K562 (cell line): Measurements from ENCODE around the gene KRTAP12-2.

ENCODE experiments used
- BRF1 ChIP-seq: IDR thresholded peaks from 3 replicates; pipeline ENCODE4 v1.6.1; 2011; ENCODE audit warnings: borderline replicate concordance, mild to moderate bottlenecking; ENCODE audit not compliant: insufficient read length; ENCODE audit errors: extremely low read depth
- CTCF ChIP-seq, 3 experiments: IDR thresholded peaks in 2 of 3; conservative IDR thresholded peaks in 1 of 3; 2 replicates each; pipeline ENCODE4 v1.5.1; 2011 to 2012; ENCODE audit warnings: low read length in 3 of 3, mild to moderate bottlenecking in 3 of 3, control low read depth in 2 of 3, improper control_type of control experiment in 1 of 3, inconsistent platforms in 1 of 3, low read depth in 1 of 3, mixed read lengths in 1 of 3, moderate library complexity in 1 of 3; ENCODE audit not compliant: insufficient read depth in 2 of 3
- FOXP4 ChIP-seq: sonication (generic); formaldehyde crosslinking; IDR thresholded peaks from 2 replicates; pipeline ENCODE4 v1.8.0; 2022; ENCODE audit warnings: mild to moderate bottlenecking, missing genetic modification reagents, borderline replicate concordance
- JUND ChIP-seq, 2 experiments: IDR thresholded peaks; 2 replicates in 1 of 2; 3 replicates in 1 of 2; pipeline ENCODE4 v1.6.1; 2011; ENCODE audit warnings: borderline replicate concordance in 2 of 2, low read depth in 2 of 2, low read length in 2 of 2, improper control_type of control experiment in 1 of 2, missing biosample characterization in 1 of 2, missing genetic modification characterization in 1 of 2, missing genetic modification reagents in 1 of 2
- NR2C2 ChIP-seq, 2 experiments: fragments of 200-800 bp in 1 of 2; sonication (Bioruptor generic) in 1 of 2; sonication (generic) in 1 of 2; formaldehyde crosslinking in 1 of 2; IDR thresholded peaks; 2 replicates each; pipeline versions ENCODE4 v1.6.1 to v1.8.0; 2016 to 2022; ENCODE audit warnings: mild to moderate bottlenecking in 1 of 2, missing compliant biosample characterization in 1 of 2, missing genetic modification characterization in 1 of 2, missing genetic modification reagents in 1 of 2
- POLR2A ChIP-seq: fragments of 450-650 bp; conservative IDR thresholded peaks from 2 replicates; pipeline ENCODE4 v1.6.1; 2016
- POLR2AphosphoS2 ChIP-seq: IDR thresholded peaks from 2 replicates; pipeline ENCODE4 v1.6.1; 2012; ENCODE audit warnings: low read length, improper control_type of control experiment
- SMARCA4 ChIP-seq: fragments of 450-650 bp; IDR thresholded peaks from 2 replicates; pipeline ENCODE4 v1.6.1; 2016
- SMC3 ChIP-seq: conservative IDR thresholded peaks from 2 replicates; pipeline ENCODE4 v1.6.1; 2011; ENCODE audit warnings: low read depth, low read length, improper control_type of control experiment; ENCODE audit not compliant: insufficient read depth
- SREBF1 ChIP-seq: fragments of 150-350 bp; IDR thresholded peaks from 2 replicates; pipeline ENCODE4 v1.6.1; 2014; ENCODE audit warnings: antibody characterized with exemption, low read depth, low read length, borderline replicate concordance
- ZC3H11A ChIP-seq: IDR thresholded peaks from 2 replicates; pipeline ENCODE4 v1.6.1; 2012; ENCODE audit warnings: low read depth, low read length, improper control_type of control experiment
- ZNF584 ChIP-seq: fragments of 200-800 bp; sonication (Bioruptor generic); IDR thresholded peaks from 2 replicates; pipeline ENCODE4 v1.6.1; 2016; ENCODE audit warnings: low read depth, mild to moderate bottlenecking, missing genetic modification characterization, missing compliant biosample characterization
- ZNF655 ChIP-seq: fragments of 250-450 bp; sonication (Bioruptor Pico); IDR thresholded peaks from 2 replicates; pipeline ENCODE4 v1.5.0; 2021
- ZNF785 ChIP-seq: fragments of 250-450 bp; sonication (Bioruptor Pico); IDR thresholded peaks from 2 replicates; pipeline ENCODE4 v1.4.0; 2020; ENCODE audit warnings: mild to moderate bottlenecking

- TF ChIP-seq CTCF (IDR thresholded peaks at IDR 0.05 in 2 of 3, conservative IDR thresholded peaks at IDR 0.05 in 1 of 3; ENCODE audit: insufficient read depth in 2 of 3, low read depth in 1 of 3, low read length in 3 of 3) (no peak), ZNF785 (no peak), SMC3 (no peak), FOXP4 (CRISPR knock-in tag) (no peak), POLR2AphosphoS2 (no peak), ZNF584 (CRISPR knock-in tag) (no peak), JUND (IDR thresholded peaks at IDR 0.05; ENCODE audit: borderline replicate concordance, low read depth, low read length) (no peak), JUND (tag; IDR thresholded peaks at IDR 0.05; ENCODE audit: borderline replicate concordance, low read depth, low read length) (no peak), SREBF1 (no peak), BRF1 (no peak), SMARCA4 (no peak), NR2C2 (CRISPR knock-in tag; IDR thresholded peaks at IDR 0.05) (no peak), NR2C2 (tag; IDR thresholded peaks at IDR 0.05) (no peak), ZC3H11A (no peak), ZNF655 (CRISPR knock-in tag) (no peak), POLR2A (no peak)
Measured at GRCh38 chr21:44697811-44698734, 31.3 kb upstream of the KRTAP12-2 start.
